BE2C (cell line): ENCODE results near the gene CNKSR1.

Experiments used
- DNase-seq: peaks from one replicate; pipeline ENCODE4 v3.0.0-alpha.2; 2020
- H3K27me3 ChIP-seq: fragments of 250-450 bp; sonication (Bioruptor Pico); 2 replicates; pipeline ENCODE4 v1.5.1; 2020; ENCODE audit warnings: mild to moderate bottlenecking
- H3K36me3 ChIP-seq: fragments of 250-450 bp; sonication (Bioruptor Pico); 2 replicates; pipeline ENCODE4 v1.5.1; 2020; ENCODE audit warnings: mild to moderate bottlenecking
- H3K4me1 ChIP-seq: fragments of 250-450 bp; sonication (Bioruptor Pico); 2 replicates; pipeline ENCODE4 v1.5.1; 2020
- H3K4me3 ChIP-seq: 2 replicates; pipeline ENCODE4 v1.5.1; 2011; ENCODE audit warnings: low read depth, low read length
- H3K9me3 ChIP-seq: fragments of 250-450 bp; sonication (Bioruptor Pico); 2 replicates; pipeline ENCODE4 v1.5.1; 2020
- TF ChIP-seq, protein P1 (sequence below): IDR thresholded peaks from 2 replicates; pipeline ENCODE4 v1.5.1; 2012; ENCODE audit warnings: mild to moderate bottlenecking, low read depth, low read length

Gene CNKSR1

DNA sequence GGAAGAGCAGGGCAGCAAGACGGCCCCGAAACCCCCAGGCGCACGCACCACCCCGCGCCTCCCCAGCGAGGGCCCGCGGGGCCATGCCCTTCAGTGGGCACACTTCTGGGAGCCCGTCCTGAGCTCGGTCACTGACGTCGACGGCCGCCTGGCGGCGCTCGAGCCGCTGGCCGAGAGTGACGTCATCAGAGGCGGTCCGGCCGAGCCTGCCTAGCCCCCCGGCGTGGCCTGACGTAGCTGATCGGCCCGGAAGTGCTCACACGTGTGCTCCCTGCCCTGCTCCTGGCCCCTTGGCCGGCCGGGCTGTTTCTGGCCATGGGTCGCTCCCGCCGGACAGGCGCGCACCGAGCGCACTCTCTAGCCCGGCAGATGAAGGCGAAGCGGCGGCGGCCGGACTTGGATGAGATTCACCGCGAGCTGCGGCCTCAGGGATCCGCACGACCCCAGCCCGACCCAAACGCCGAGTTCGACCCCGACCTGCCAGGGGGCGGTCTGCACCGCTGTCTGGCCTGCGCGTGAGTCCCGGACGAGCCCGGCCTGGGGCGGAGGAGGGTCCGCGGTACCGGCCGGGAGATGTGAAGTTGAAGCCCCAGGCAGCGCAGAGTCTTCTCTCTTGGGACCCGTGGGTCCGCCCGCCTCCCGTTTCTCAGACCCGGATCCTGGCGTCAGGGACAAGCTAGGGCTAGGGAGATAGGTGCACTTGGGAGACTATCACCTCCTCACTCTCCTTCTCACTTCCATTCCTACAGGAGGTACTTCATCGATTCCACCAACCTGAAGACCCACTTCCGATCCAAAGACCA, 7.4 kb upstream of the CNKSR1 start, which contains the start of gene ZNF593:
TSS of gene ZNF593 (plus strand) at position 240 of the 803 bp plus-strand sequence. CDS start at position 316, 76 bp downstream.
- Histone ChIP-seq H3K4me1 (no peaks in the 10 kb centered on the region; the same call in 1 of the 2 replicates), H3K27me3 (no peaks in the 10 kb centered on the region), H3K4me3 (peak within 1 kb of the TSS; percentile 75), H3K36me3 (0 out of 2 replicates have a peak, but pooled peaks cover 3% of the 10 kb centered on the region), H3K9me3 (no peaks in the 10 kb centered on the region)
- TF ChIP-seq, protein P1, sequence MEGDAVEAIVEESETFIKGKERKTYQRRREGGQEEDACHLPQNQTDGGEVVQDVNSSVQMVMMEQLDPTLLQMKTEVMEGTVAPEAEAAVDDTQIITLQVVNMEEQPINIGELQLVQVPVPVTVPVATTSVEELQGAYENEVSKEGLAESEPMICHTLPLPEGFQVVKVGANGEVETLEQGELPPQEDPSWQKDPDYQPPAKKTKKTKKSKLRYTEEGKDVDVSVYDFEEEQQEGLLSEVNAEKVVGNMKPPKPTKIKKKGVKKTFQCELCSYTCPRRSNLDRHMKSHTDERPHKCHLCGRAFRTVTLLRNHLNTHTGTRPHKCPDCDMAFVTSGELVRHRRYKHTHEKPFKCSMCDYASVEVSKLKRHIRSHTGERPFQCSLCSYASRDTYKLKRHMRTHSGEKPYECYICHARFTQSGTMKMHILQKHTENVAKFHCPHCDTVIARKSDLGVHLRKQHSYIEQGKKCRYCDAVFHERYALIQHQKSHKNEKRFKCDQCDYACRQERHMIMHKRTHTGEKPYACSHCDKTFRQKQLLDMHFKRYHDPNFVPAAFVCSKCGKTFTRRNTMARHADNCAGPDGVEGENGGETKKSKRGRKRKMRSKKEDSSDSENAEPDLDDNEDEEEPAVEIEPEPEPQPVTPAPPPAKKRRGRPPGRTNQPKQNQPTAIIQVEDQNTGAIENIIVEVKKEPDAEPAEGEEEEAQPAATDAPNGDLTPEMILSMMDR, result peak; percentile 65
- DNase-seq, result peak; percentile 85

DNA sequence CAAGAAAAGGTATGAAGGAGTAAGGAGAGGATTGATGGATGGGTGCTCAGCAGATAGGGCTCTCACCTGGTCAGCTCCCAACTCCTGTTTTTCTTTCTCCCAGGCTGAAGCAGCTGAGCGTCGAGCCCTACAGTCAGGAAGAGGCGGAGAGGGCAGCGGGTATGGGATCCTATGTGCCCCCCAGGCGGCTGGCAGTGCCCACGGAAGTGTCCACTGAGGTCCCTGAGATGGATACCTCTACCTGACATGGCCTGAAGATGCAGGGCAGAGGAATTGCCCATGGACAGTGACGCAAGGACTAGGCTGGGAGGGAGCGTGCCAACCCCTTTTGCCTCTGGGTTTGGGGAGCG, 6.8 kb upstream of the CNKSR1 start:
- TF ChIP-seq, protein P1, result no peak
- no peak for DNase-seq

DNA sequence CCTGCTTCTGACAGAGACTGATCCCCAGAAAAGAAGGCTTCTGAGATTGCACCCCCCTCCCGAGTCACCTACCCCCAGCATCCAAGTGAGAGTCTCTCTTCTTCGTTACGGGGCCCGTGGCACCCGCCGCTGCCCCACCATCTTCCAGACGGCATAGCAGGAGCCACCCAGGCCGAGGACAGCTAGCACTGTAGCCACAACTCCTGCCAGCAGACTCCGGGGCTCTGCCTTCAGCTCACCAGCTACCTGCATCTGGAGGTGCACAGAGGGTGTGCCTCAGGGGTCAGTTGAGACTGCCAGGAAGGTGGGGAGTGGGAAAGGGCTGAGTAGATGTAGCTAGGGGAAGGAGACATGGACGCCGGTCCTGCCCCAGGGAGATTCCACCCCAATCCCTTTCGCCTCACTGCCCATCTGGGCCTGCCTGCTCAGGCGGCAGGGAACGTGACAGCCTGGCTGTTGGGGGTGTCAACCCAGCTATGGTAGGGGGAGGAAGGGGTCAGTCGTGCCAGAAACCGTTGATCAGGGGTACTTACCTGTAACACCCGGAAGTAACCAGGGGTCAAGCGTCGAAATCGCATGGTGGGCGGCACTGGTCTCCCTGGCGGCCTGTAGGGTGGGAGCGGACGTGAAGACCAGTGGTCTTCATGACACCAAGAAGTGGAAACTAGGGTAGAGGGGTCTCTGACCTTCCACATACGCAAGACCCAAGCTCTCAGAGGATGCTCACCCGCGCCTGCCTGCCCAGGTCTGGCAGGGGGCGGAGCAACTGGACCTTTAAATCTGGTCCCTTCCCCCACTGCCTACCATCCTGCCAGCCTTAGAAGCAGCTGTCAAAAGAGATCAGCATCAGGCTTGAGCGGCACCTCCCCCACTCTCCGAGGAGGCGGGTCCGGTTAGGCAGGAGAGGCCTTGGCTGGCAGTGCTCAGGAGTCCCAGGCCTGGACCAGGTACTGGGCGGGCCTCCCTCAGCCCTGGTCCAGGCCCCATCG, 5.9 kb upstream of the CNKSR1 start, which contains the start of gene ZNF593OS:
TSS of gene ZNF593OS (minus strand) at position 749 of the 989 bp plus-strand sequence. CDS start at position 578, 171 bp downstream.
- no peaks in the 10 kb centered on the region for H3K27me3 ChIP-seq
- 0 out of 2 replicates have a peak, but pooled peaks cover 3% of the 10 kb centered on the region for H3K36me3 ChIP-seq
- no peak for DNase-seq
- H3K4me1 ChIP-seq, result no peaks in the 10 kb centered on the region; the same call in 1 of the 2 replicates
- TF ChIP-seq, protein P1, result no peak
- peak within 1 kb of the TSS; percentile 75 for H3K4me3 ChIP-seq
- H3K9me3 ChIP-seq, result no peaks in the 10 kb centered on the region

More for the DNA sequence above, 6.8 kb upstream of the CNKSR1 start:
- H3K27me3 ChIP-seq, result no peaks in the 10 kb centered on the region
- peak overlapping the region; percentile 75 for H3K4me3 ChIP-seq
- 0 out of 2 replicates have a peak, but pooled peaks cover 3% of the 10 kb centered on the region for H3K36me3 ChIP-seq
- no peaks in the 10 kb centered on the region; the same call in 1 of the 2 replicates for H3K4me1 ChIP-seq
- no peaks in the 10 kb centered on the region for H3K9me3 ChIP-seq

DNA sequence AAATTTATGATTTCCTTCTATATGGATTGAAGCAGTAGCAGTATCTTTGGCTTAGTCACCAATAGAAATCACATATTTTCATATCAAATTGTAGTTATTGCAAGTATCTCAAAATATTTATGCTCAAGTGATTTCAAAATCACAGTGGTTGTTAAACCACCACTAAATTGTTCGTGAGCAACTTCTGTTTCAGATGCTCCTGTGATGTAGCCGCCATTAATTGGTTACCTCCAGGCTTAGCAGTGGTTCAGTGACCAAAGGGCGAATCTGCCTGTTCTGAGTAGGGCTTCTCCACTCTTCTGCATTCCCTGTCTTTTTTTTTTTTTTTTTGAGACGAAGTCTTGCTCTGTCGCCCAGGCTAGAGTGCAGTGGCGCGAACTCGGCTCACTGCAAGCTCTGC, 1.9 kb upstream of the CNKSR1 start:
- Histone ChIP-seq H3K27me3 (no peaks in the 10 kb centered on the region), H3K9me3 (no peaks in the 10 kb centered on the region), H3K4me3 (no peak overlapping the region), H3K36me3 (0 out of 2 replicates have a peak, but pooled peaks cover 3% of the 10 kb centered on the region), H3K4me1 (no peaks in the 10 kb centered on the region)
- DNase-seq, result no peak
- TF ChIP-seq, protein P1, result no peak

DNA sequence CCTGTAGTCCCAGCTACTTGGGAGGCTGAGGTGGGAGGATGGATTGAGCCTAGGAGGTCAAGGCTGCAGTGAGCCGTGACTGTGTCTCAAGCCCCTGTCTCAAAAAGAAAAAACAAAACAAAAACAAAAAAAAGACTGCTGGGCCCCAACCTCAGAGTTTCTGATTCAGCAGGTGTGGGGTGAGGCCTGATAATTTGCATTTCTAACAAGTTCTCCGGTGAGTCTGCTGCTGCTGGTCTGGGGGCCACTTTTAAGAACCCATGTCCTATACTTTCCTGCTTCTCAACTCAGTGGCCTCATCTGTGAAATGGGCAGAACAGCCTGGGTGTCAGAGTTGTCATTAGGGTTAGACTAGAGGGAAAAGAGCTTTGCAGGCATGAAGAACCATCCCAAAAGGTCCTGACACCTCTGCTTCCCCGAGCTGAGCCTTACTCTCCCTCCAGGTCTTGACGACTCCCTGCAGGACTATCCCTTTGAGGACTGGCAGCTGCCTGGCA, 2.8 kb downstream of the CNKSR1 start:
- Histone ChIP-seq H3K4me3 (no peak overlapping the region), H3K9me3 (no peaks in the 10 kb centered on the region), H3K27me3 (no peaks in the 10 kb centered on the region), H3K36me3 (no peaks in the 10 kb centered on the region), H3K4me1 (no peaks in the 10 kb centered on the region)
- TF ChIP-seq, protein P1, result no peak
- DNase-seq, result no peak
